ENCODE results near the gene POLL. TPM values are rescaled to one million over a fixed set of nuclear protein-coding genes. Genes with fewer than 3 reads are reported as not detected.

Gene POLL
- polyA plus RNA-seq, 1 donor (not counting 4 experiments of a cell fraction or from before 2014, with no cell fraction given) = 11.9 TPM

DNA sequence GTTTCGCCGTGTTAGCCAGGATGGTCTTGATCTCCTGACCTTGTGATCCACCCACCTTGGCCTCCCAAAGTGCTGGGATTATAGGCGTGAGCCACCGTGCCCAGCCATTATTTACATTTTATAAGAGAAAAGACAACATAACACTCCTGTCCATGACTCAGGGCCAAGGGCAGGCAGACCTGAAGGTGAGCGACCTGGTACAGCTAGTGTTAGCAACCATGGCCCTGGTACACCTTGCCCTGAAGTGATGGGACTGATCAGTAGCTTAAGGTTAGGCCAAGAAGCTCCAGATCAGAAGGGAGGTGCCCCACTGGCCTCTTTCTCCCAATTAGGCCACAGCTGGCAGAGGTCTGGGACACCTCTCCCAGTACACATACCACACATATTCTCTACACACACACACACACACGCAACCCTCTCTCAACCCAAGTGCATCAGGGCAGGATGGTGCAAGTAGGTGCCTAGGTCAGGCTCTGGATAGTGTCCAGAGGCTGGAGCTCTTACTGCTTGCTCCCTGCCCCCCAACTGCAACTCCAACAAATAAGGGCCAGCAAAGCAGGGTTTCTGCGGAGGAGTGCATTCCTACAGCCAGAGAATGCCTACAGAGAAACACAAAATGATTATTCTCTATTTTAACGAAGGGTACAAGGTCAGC, 43.9 kb upstream of the POLL start:
- H4K20me1 ChIP-seq (ENCODE audit: control insufficient read depth, extremely low read depth, insufficient read depth, low read length) = no peaks in the 10 kb centered on the region
- no peak for TF ChIP-seq EZH2 (IDR thresholded peaks at IDR 0.05; ENCODE audit: low read length)
- TF ChIP-seq, protein P1, sequence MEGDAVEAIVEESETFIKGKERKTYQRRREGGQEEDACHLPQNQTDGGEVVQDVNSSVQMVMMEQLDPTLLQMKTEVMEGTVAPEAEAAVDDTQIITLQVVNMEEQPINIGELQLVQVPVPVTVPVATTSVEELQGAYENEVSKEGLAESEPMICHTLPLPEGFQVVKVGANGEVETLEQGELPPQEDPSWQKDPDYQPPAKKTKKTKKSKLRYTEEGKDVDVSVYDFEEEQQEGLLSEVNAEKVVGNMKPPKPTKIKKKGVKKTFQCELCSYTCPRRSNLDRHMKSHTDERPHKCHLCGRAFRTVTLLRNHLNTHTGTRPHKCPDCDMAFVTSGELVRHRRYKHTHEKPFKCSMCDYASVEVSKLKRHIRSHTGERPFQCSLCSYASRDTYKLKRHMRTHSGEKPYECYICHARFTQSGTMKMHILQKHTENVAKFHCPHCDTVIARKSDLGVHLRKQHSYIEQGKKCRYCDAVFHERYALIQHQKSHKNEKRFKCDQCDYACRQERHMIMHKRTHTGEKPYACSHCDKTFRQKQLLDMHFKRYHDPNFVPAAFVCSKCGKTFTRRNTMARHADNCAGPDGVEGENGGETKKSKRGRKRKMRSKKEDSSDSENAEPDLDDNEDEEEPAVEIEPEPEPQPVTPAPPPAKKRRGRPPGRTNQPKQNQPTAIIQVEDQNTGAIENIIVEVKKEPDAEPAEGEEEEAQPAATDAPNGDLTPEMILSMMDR (optimal IDR thresholded peaks at IDR 0.05 in 1 of 3, IDR thresholded peaks at IDR 0.05 in 1 of 3, conservative IDR thresholded peaks at IDR 0.05 in 1 of 3; ENCODE audit: extremely low read depth in 1 of 3, insufficient read depth in 2 of 3, low read length in 3 of 3) = no peak
- H3K36me3 ChIP-seq (ENCODE audit: control insufficient read depth in 2 of 2, extremely low read depth in 1 of 2, insufficient read depth in 2 of 2, low read length in 2 of 2) = no peaks in the 10 kb centered on the region
- no peak for DNase-seq (ENCODE audit: low read depth, low spot score)
- H2AFZ ChIP-seq (ENCODE audit: control insufficient read depth, low read length) = no peak overlapping the region
- H3K4me2 ChIP-seq (ENCODE audit: control insufficient read depth, extremely low read depth, insufficient read depth, low read depth, low read length) = no peak overlapping the region
- H3K9me3 ChIP-seq (ENCODE audit: control insufficient read depth, low read depth, low read length) = no peaks in the 10 kb centered on the region
- no peak overlapping the region for H3K9ac ChIP-seq (ENCODE audit: control insufficient read depth, extremely low read depth, insufficient read depth, low read length)
- H3K9me1 ChIP-seq (ENCODE audit: control insufficient read depth, extremely low read depth, insufficient read depth, low read length) = no peaks in the 10 kb centered on the region
- no peaks in the 10 kb centered on the region for H3K4me1 ChIP-seq (ENCODE audit: control insufficient read depth, extremely low read depth, insufficient read depth, low read length)
- H3K27ac ChIP-seq (ENCODE audit: control insufficient read depth, insufficient read depth, low read length) = no peak overlapping the region
- no peaks in the 10 kb centered on the region for H3K27me3 ChIP-seq (ENCODE audit: control insufficient read depth, extremely low read depth, insufficient read depth, low read length)
- no peak overlapping the region for H3K4me3 ChIP-seq (ENCODE audit: control insufficient read depth in 2 of 3, extremely low read depth in 1 of 3, insufficient read depth in 2 of 3, low read depth in 1 of 3, low read length in 3 of 3)
- no peak for FAIRE-seq
- no peaks in the 10 kb centered on the region for H3K79me2 ChIP-seq (ENCODE audit: control insufficient read depth, insufficient read depth, low read length)
- dilution Hi-C loops (cut with MboI; ENCODE audit: extremely low pct_ligation_motif_present, low sequenced_read_pairs) = no loop called here

DNA sequence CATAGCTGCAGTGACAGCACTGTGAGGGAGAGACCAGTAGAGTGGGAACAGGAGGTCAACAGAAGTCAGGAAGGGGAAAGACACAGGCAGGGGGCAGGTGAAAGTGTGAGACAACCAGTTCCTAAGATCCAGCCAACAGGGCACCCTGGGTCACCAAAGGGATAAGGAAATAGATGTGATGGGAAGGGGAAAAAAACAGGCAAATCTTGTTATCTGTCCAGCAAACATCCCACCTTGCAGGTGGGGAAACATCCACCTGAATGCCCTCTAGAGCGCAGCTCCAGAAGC, 42.5 kb upstream of the POLL start:
- dilution Hi-C loops (cut with MboI; ENCODE audit: extremely low pct_ligation_motif_present, low sequenced_read_pairs) = no loop called here
- Histone ChIP-seq H2AFZ (ENCODE audit: control insufficient read depth, low read length) (no peak overlapping the region), H3K27ac (ENCODE audit: control insufficient read depth, insufficient read depth, low read length) (no peak overlapping the region), H3K4me3 (ENCODE audit: control insufficient read depth in 2 of 3, extremely low read depth in 1 of 3, insufficient read depth in 2 of 3, low read depth in 1 of 3, low read length in 3 of 3) (no peak overlapping the region), H3K9me1 (ENCODE audit: control insufficient read depth, extremely low read depth, insufficient read depth, low read length) (no peaks in the 10 kb centered on the region), H3K79me2 (ENCODE audit: control insufficient read depth, insufficient read depth, low read length) (no peaks in the 10 kb centered on the region), H3K9me3 (ENCODE audit: control insufficient read depth, low read depth, low read length) (no peaks in the 10 kb centered on the region), H3K9ac (ENCODE audit: control insufficient read depth, extremely low read depth, insufficient read depth, low read length) (no peak overlapping the region), H3K4me2 (ENCODE audit: control insufficient read depth, extremely low read depth, insufficient read depth, low read depth, low read length) (no peak overlapping the region), H3K4me1 (ENCODE audit: control insufficient read depth, extremely low read depth, insufficient read depth, low read length) (peaks cover 6% of the 10 kb centered on the region), H3K36me3 (ENCODE audit: control insufficient read depth in 2 of 2, extremely low read depth in 1 of 2, insufficient read depth in 2 of 2, low read length in 2 of 2) (no peaks in the 10 kb centered on the region), H3K27me3 (ENCODE audit: control insufficient read depth, extremely low read depth, insufficient read depth, low read length) (no peaks in the 10 kb centered on the region), H4K20me1 (ENCODE audit: control insufficient read depth, extremely low read depth, insufficient read depth, low read length) (no peaks in the 10 kb centered on the region)
- FAIRE-seq (no peak), DNase-seq (ENCODE audit: low read depth, low spot score) (no peak)
- TF ChIP-seq EZH2 (IDR thresholded peaks at IDR 0.05; ENCODE audit: low read length) = no peak
- TF ChIP-seq, protein P1 (optimal IDR thresholded peaks at IDR 0.05 in 1 of 3, IDR thresholded peaks at IDR 0.05 in 1 of 3, conservative IDR thresholded peaks at IDR 0.05 in 1 of 3; ENCODE audit: extremely low read depth in 1 of 3, insufficient read depth in 2 of 3, low read length in 3 of 3) = no peak

Data from keratinocyte (primary cell).